Stimulated activated effector memory CD8-positive, alpha-beta T cell treated with anti-CD3 and anti-CD28 coated beads, Interleukin-12 subunit alpha, Interleukin-12 subunit beta, amount 100 ng/mL, for 72 hours (primary cell): ENCODE results near the gene CDC73.
"Not testable (repeated sequence)": the region's sequence is repeated elsewhere in the genome, so short reads cannot be mapped to it uniquely, and the experiment has no call there.

ENCODE experiments used
- ATAC-seq: fragments of 150-1000 bp; cut with Tn5 transposase; 2 replicates; pipeline ENCODE4 v1.10.0; 2021
- DNase-seq, 2 donors: peaks; one replicate each; pipeline ENCODE4 v3.0.0; 2021 to 2022; ENCODE audit warnings: low spot score in 2 of 2
- H3K27ac Mint-ChIP-seq: one replicate; pipeline ENCODE4 v1.8.0; 2022; ENCODE audit warnings: mild to moderate bottlenecking, mixed read lengths
- H3K36me3 Mint-ChIP-seq: one replicate; pipeline ENCODE4 v1.8.0; 2022; ENCODE audit warnings: mild to moderate bottlenecking, mixed read lengths
- H3K4me1 Mint-ChIP-seq: one replicate; pipeline ENCODE4 v1.8.0; 2022; ENCODE audit warnings: mixed read lengths
- H3K4me3 Mint-ChIP-seq: one replicate; pipeline ENCODE4 v1.8.0; 2022; ENCODE audit warnings: mild to moderate bottlenecking, mixed read lengths
- H3K9me3 Mint-ChIP-seq: one replicate; pipeline ENCODE4 v1.8.0; 2022; ENCODE audit warnings: mixed read lengths

Gene CDC73

DNA sequence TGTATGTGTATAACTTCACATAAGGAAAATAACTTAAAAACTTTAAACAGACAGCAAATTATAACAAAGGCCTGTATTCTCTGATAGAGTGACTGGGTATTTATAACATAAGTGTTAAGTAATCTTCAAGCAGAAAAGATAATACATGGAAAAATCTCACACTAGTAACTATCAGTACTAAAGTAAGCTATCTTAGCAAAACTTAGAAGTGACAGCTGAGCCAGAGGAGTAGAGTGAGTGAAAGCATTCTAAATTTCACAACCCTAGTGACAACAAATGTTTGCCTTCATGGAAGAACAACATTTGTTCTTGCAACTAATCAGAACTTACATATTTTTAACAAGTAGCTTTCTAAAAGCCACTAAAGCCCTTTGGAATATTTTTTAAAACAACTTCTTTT lies 139.1 kb downstream of the CDC73 start:
- H3K9me3 Mint-ChIP-seq, result no peaks in the 10 kb centered on the region
- peaks cover 13% of the 10 kb centered on the region for H3K4me1 Mint-ChIP-seq
- DNase-seq, result no peak
- no peak overlapping the region for H3K27ac Mint-ChIP-seq
- no peak overlapping the region for H3K4me3 Mint-ChIP-seq
- H3K36me3 Mint-ChIP-seq, result peaks cover 6% of the 10 kb centered on the region
- no peak for ATAC-seq

- Mint-ChIP-seq H3K4me3 (no peak overlapping the region), H3K4me1 (peaks cover 6% of the 10 kb centered on the region), H3K27ac (no peak overlapping the region)
These were observed 140.8 kb downstream of the CDC73 start for GRCh38 chr1:193262661-193263060.

GRCh38 chr1:193264313-193265065 lies 142.7 kb downstream of the CDC73 start:
- no peak for DNase-seq
- Mint-ChIP-seq H3K36me3 (peaks cover 8% of the 10 kb centered on the region), H3K4me1 (peaks cover 6% of the 10 kb centered on the region), H3K9me3 (no peaks in the 10 kb centered on the region), H3K4me3 (no peak overlapping the region), H3K27ac (no peak overlapping the region)
- ATAC-seq, result no peak

More at GRCh38 chr1:193262661-193263060, 140.8 kb downstream of the CDC73 start:
- DNase-seq (no peak), ATAC-seq (no peak)
- Mint-ChIP-seq H3K9me3 (no peaks in the 10 kb centered on the region), H3K36me3 (peaks cover 8% of the 10 kb centered on the region)

- Mint-ChIP-seq H3K36me3 (peaks cover 8% of the 10 kb centered on the region), H3K27ac (no peak overlapping the region), H3K4me1 (peaks cover 7% of the 10 kb centered on the region), H3K4me3 (no peak overlapping the region), H3K9me3 (no peaks in the 10 kb centered on the region)
- ATAC-seq (no peak), DNase-seq (no peak)
These were observed 143.9 kb downstream of the CDC73 start for GRCh38 chr1:193265716-193266115.

- H3K27ac Mint-ChIP-seq, DNase-seq, H3K36me3 Mint-ChIP-seq, ATAC-seq, H3K4me3 Mint-ChIP-seq, H3K9me3 Mint-ChIP-seq: not testable (repeated sequence)
- peaks cover 14% of the 10 kb centered on the region for H3K4me1 Mint-ChIP-seq
These were observed 145.0 kb downstream of the CDC73 start for GRCh38 chr1:193266794-193267193.

DNA sequence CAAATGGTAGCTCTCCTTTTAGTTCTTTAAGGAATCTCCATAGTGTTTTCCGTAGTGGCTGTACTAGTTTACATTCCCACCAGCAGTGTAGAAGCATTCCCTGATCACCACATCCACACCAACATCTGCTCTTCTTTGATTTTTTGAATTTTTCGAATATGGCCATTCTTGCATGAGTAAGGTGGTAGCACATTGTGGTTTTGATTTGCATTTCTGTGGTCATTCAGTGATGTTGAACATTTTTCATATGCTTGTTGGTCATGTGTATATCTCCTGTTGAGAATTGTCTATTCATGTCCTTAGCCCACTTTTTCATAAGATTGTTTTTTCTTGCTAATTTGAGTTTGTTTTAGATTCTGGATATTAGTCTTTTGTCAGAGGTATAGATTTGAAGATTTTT lies 149.2 kb downstream of the CDC73 start:
- H3K4me3 Mint-ChIP-seq, result no peak overlapping the region
- peak; percentile 52 for ATAC-seq
- H3K36me3 Mint-ChIP-seq, result peaks cover under 1% of the 10 kb centered on the region
- H3K27ac Mint-ChIP-seq, result no peak overlapping the region
- peaks cover 8% of the 10 kb centered on the region for H3K4me1 Mint-ChIP-seq
- peaks cover 10% of the 10 kb centered on the region for H3K9me3 Mint-ChIP-seq
- no peak for DNase-seq

GRCh38 chr1:193275773-193276172 lies 153.9 kb downstream of the CDC73 start:
- ATAC-seq (no peak), DNase-seq (no peak)
- H3K36me3 Mint-ChIP-seq, result peaks cover 4% of the 10 kb centered on the region
- no peak overlapping the region for H3K27ac Mint-ChIP-seq
- H3K9me3 Mint-ChIP-seq, result peaks cover 10% of the 10 kb centered on the region
- no peak overlapping the region for H3K4me3 Mint-ChIP-seq
- peaks cover 6% of the 10 kb centered on the region for H3K4me1 Mint-ChIP-seq

- DNase-seq (no peak), ATAC-seq (no peak)
- H3K4me1 Mint-ChIP-seq, result no peaks in the 10 kb centered on the region
- H3K9me3 Mint-ChIP-seq, result peaks cover 2% of the 10 kb centered on the region
- no peak overlapping the region for H3K4me3 Mint-ChIP-seq
- peaks cover 4% of the 10 kb centered on the region for H3K36me3 Mint-ChIP-seq
- H3K27ac Mint-ChIP-seq, result no peak overlapping the region
These were observed 157.1 kb downstream of the CDC73 start for GRCh38 chr1:193278968-193279367.

- Mint-ChIP-seq H3K4me3 (no peak overlapping the region), H3K36me3 (peaks cover 4% of the 10 kb centered on the region), H3K4me1 (no peaks in the 10 kb centered on the region), H3K27ac (no peak overlapping the region), H3K9me3 (peaks cover 3% of the 10 kb centered on the region)
- DNase-seq (no peak), ATAC-seq (no peak)
These were observed 160.1 kb downstream of the CDC73 start for GRCh38 chr1:193281894-193282293.

DNA sequence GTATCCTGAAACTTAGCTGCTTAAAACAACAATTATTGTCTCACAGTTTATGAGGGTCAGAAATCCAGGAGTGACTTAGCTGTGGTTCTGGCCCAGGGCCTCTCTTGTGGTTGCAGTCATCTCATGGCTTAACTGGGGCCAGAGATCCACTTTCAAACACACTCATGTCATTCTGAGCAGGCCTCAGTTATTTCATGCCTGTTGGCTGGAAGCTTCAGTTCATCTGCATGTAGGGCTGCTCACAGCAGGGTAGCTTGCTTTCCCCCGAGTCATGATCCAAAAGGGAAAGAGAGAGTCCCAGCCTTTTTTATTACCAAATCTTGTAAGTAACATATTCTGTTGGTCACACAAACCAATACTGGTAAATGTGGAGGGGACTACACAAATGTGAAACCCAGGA lies 161.2 kb downstream of the CDC73 start:
- Mint-ChIP-seq H3K9me3 (peaks cover 3% of the 10 kb centered on the region), H3K36me3 (peaks cover 4% of the 10 kb centered on the region), H3K4me1 (no peaks in the 10 kb centered on the region), H3K4me3 (no peak overlapping the region), H3K27ac (no peak overlapping the region)
- DNase-seq (no peak), ATAC-seq (no peak)

DNA sequence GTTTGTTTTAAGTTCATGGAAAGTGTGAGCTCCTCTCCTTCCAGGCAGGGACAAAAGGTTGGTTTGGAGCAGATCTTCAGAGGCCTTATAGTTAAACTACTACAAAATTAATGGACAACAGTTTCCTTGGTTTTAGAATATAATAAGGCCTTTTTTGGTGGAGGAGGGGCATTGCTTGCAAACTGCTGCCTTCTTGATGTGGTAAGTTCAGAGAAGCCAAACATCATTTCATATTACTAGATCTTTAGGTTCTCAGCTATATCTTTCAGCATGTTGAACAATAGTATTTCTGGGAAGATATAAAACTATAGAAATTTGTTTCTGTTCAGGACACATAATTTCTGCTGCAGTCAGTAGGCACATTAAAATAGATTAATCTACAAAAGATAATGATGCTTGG lies 162.4 kb downstream of the CDC73 start:
- Mint-ChIP-seq H3K4me3 (no peak overlapping the region), H3K9me3 (peaks cover 3% of the 10 kb centered on the region), H3K4me1 (no peaks in the 10 kb centered on the region), H3K36me3 (peaks cover 4% of the 10 kb centered on the region), H3K27ac (no peak overlapping the region)
- no peak for DNase-seq
- ATAC-seq, result no peak

GRCh38 chr1:193285641-193286040 lies 163.8 kb downstream of the CDC73 start:
- no peaks in the 10 kb centered on the region for H3K4me1 Mint-ChIP-seq
- no peak overlapping the region for H3K4me3 Mint-ChIP-seq
- no peak overlapping the region for H3K27ac Mint-ChIP-seq
- peaks cover 3% of the 10 kb centered on the region for H3K9me3 Mint-ChIP-seq
- DNase-seq (no peak), ATAC-seq (no peak)
- H3K36me3 Mint-ChIP-seq, result peaks cover under 1% of the 10 kb centered on the region

DNA sequence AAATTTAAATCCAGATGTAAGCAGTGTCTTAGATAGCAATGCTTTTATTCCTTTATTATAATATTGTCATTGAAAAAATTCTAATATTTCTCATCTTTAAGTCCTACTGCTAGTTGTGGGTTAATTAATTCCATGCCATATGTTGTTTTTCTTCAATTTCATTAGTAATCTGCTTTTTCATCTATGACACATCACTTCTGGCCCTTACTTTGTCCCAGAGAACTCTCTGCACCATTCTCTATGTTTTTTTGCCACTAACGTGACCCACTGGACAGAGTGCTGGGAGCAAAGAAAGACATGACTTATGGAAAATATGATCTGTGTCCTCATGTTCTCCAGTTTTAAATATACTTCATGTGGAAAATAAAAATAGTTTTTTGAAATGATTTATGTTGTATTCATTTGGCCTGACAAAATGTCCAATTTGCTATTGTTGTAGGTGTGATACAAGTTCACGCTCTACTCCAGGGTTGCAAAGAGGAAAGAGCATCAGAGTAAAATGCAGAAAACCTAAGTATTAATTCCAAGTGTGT lies 166.8 kb downstream of the CDC73 start:
- not testable (repeated sequence) for H3K9me3 Mint-ChIP-seq, DNase-seq, H3K4me1 Mint-ChIP-seq, H3K27ac Mint-ChIP-seq, ATAC-seq, H3K4me3 Mint-ChIP-seq, H3K36me3 Mint-ChIP-seq

DNA sequence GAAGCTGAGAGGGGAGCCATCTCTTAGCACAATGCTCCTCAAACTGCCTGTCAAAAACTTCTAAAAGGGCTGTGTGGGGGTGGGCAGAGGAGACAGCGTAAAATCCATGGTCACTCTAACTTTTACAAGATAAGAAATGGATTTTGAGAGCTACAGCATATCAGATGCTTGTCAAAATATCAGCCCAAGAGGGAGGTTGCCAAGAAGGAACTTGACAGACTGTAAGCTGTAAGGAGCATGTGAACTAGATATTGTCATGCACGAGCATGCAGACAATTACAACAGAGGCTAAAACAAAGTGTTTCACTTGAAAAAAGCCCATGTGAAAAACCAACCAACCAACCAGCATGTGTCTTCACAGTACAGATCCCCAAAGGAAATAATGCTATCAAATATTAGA lies 171.9 kb downstream of the CDC73 start:
- Mint-ChIP-seq H3K4me1 (no peaks in the 10 kb centered on the region), H3K9me3 (peaks cover 3% of the 10 kb centered on the region), H3K27ac (no peak overlapping the region), H3K4me3 (no peak overlapping the region), H3K36me3 (no peaks in the 10 kb centered on the region)
- no peak for DNase-seq
- no peak for ATAC-seq

DNA sequence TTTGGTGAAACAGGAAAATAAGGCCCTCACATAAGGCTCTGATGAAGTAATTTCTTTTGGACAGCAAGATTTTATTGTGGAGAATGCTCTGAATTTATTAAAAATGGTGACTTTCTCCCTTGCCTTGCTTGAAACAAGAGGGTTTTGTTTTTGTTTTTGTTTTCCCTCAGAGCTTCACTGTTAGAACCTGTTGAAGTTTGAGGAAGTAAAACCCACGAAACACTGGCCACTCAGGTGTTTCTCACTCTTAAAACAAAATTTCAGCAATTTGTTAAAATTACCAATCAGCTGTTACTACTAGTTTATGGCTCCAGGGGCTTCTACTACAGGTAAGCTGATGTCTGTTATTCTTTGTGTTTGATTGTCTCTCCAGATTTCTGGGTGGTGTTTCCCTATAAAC lies 177.2 kb downstream of the CDC73 start:
- H3K9me3 Mint-ChIP-seq, result peaks cover 3% of the 10 kb centered on the region
- H3K4me1 Mint-ChIP-seq, result no peaks in the 10 kb centered on the region
- no peaks in the 10 kb centered on the region for H3K36me3 Mint-ChIP-seq
- no peak overlapping the region for H3K4me3 Mint-ChIP-seq
- ATAC-seq (no peak), DNase-seq (no peak)
- H3K27ac Mint-ChIP-seq, result no peak overlapping the region

- H3K27ac Mint-ChIP-seq, result no peak overlapping the region
- no peaks in the 10 kb centered on the region for H3K9me3 Mint-ChIP-seq
- ATAC-seq (no peak), DNase-seq (no peak)
- no peak overlapping the region for H3K4me3 Mint-ChIP-seq
- no peaks in the 10 kb centered on the region for H3K36me3 Mint-ChIP-seq
- H3K4me1 Mint-ChIP-seq, result no peaks in the 10 kb centered on the region
These were observed 179.9 kb downstream of the CDC73 start for GRCh38 chr1:193301746-193302145.
